K562 (cell line): ENCODE measurements around the gene VEGFA. TPM values are rescaled to one million over a fixed set of nuclear protein-coding genes. Genes with fewer than 3 reads are reported as not detected.

Experiments used
- GMEB1 ChIP-seq: fragments of 250-450 bp; sonication (Bioruptor Pico); IDR thresholded peaks from 2 replicates; pipeline ENCODE4 v1.4.0; 2020; ENCODE audit warnings: mild to moderate bottlenecking
- GTF2A2 ChIP-seq: IDR thresholded peaks from 2 replicates; pipeline ENCODE4 v1.6.1; 2016; ENCODE audit warnings: mild to moderate bottlenecking, missing genetic modification characterization, missing compliant biosample characterization
- GTF2B ChIP-seq: IDR thresholded peaks from 2 replicates; pipeline ENCODE4 v1.6.1; 2011; ENCODE audit not compliant: insufficient read length; ENCODE audit errors: extremely low read depth
- HOMEZ ChIP-seq: fragments of 250-450 bp; sonication (Bioruptor Pico); IDR thresholded peaks from 2 replicates; pipeline ENCODE4 v1.4.0; 2020; ENCODE audit warnings: mild to moderate bottlenecking, moderate library complexity
- MCM3 ChIP-seq: fragments of 450-650 bp; IDR thresholded peaks from 2 replicates; pipeline ENCODE4 v1.6.1; 2016
- MECOM ChIP-seq: fragments of 250-450 bp; sonication (Bioruptor Pico); IDR thresholded peaks from 2 replicates; pipeline ENCODE4 v1.8.0; 2022; ENCODE audit warnings: inconsistent platforms
- MGA ChIP-seq: fragments of 450-650 bp; IDR thresholded peaks from 2 replicates; pipeline ENCODE4 v1.6.1; 2016; ENCODE audit warnings: mild to moderate bottlenecking, moderate library complexity
- TAF7 ChIP-seq: fragments of 450-650 bp; IDR thresholded peaks from 2 replicates; pipeline ENCODE4 v1.6.1; 2016; ENCODE audit warnings: missing genetic modification characterization, missing compliant biosample characterization
- ZC3H11A ChIP-seq: IDR thresholded peaks from 2 replicates; pipeline ENCODE4 v1.6.1; 2012; ENCODE audit warnings: low read depth, low read length, improper control_type of control experiment
- ZKSCAN3 ChIP-seq: fragments of 250-450 bp; sonication (Bioruptor Pico); IDR thresholded peaks from 2 replicates; pipeline ENCODE4 v1.4.0; 2020
- ZNF146 ChIP-seq: IDR thresholded peaks from one replicate; pipeline ENCODE4 v1.6.1; 2018; ENCODE audit warnings: missing compliant biosample characterization; ENCODE audit not compliant: unreplicated experiment
- ZNF197 ChIP-seq: fragments of 200-800 bp; sonication (Bioruptor generic); IDR thresholded peaks from 2 replicates; pipeline ENCODE4 v1.6.1; 2016; ENCODE audit warnings: low read depth, missing genetic modification characterization, missing compliant biosample characterization
- ZNF3 ChIP-seq: fragments of 250-450 bp; sonication (Bioruptor Pico); IDR thresholded peaks from 2 replicates; pipeline ENCODE4 v1.5.0; 2021; ENCODE audit warnings: mild to moderate bottlenecking, moderate library complexity
- polyA plus RNA-seq, 8 experiments: library from polyadenylated mRNA; depleted of rRNA in 4 of 8; stranded (reverse) in 5 of 8; unstranded in 3 of 8; fragments of >200 nt; fragmentation: Nextera tagmentation in 2 of 8; fragmentation: Illumina TruSeq in 1 of 8; extraction: Ambion mirVana in 2 of 8; extraction: Trizol in 1 of 8; gene quantifications; 2 replicates each; pipeline versions ENCODE4 v1.2.1 to v1.2.3, GENCODE V29; 2011 to 2014; ENCODE audit warnings: inconsistent platforms in 1 of 8, missing spikeins in 1 of 8
- total RNA-seq, 7 experiments: library from RNA; depleted of rRNA in 6 of 7; stranded (reverse); fragments of >200 nt in 6 of 7; fragmentation: Illumina TruSeq in 2 of 7; extraction: Trizol in 2 of 7; gene quantifications; 2 replicates each; pipeline versions ENCODE4 v1.2.1 to v1.2.3, GENCODE V29; 2011 to 2021; ENCODE audit warnings: low replicate concordance in 1 of 7

The VEGFA gene
- total and polyA plus RNA-seq, 9 of the 15 experiments (the other 6 are each of a cell fraction or from before 2014, with no cell fraction given), result 14.0 to 271 (median 124) TPM

- TF ChIP-seq MGA (no peak), HOMEZ (CRISPR knock-in tag) (no peak), GTF2A2 (tag) (no peak), TAF7 (no peak), ZNF3 (CRISPR knock-in tag) (no peak), MECOM (CRISPR knock-in tag) (no peak), GTF2B (no peak), ZKSCAN3 (CRISPR knock-in tag) (no peak), ZC3H11A (no peak), GMEB1 (CRISPR knock-in tag) (no peak), ZNF197 (CRISPR knock-in tag) (peak; percentile 73; the same call in 1 of the 2 replicates), MCM3 (no peak), ZNF146 (no peak)
Observed at GRCh38 chr6:43803055-43803782, 33.2 kb downstream of the VEGFA start (continued).
